ENCODE results near the gene ELMO1.

ELMO1 gene

DNA sequence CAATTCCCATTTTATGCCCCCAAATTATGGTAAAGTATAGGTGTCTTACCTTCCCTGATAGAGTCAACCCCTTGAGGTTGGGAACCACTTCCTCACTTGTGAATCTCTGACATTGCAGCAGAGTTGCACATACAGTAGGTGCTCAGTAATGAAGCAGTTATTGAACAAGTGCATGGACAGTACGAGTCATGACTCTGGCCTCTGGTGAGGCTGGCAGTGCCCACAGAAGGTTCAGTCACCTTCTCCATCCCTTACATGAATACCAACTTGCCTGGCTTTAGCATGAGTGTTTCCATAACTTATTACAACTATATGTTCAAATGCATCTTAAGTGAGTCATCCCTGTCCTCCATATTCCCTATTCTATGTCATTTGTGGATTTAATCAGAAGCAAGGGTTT is 340.0 kb downstream of the ELMO1 start:
- Histone ChIP-seq H3K27me3 (ENCODE audit: insufficient read depth, low read length) (no peaks in the 10 kb centered on the region), H3K27ac (ENCODE audit: low read depth, low read length) (no peak overlapping the region), H3K9ac (ENCODE audit: low read length) (no peak overlapping the region), H3K23ac (ENCODE audit: low read length) (no peak overlapping the region), H4K91ac (ENCODE audit: low read depth, low read length) (no peak overlapping the region), H4K8ac (ENCODE audit: low read depth, low read length) (no peak overlapping the region), H3K4ac (ENCODE audit: low read depth, low read length) (no peak overlapping the region), H3K9me3 (ENCODE audit: insufficient read depth, low read depth, low read length) (no peaks in the 10 kb centered on the region), H3K79me2 (ENCODE audit: control insufficient read depth, insufficient read depth, low read length, poor library complexity) (no peaks in the 10 kb centered on the region), H3K4me1 (ENCODE audit: control insufficient read depth in 1 of 2, insufficient read depth in 2 of 2, low read length in 2 of 2) (peaks cover 4 to 6% of the 10 kb centered on the region in 2 experiments), H2BK5ac (ENCODE audit: low read depth, low read length, poor library complexity) (no peak overlapping the region), H3K4me3 (ENCODE audit: low read depth, low read length) (no peak overlapping the region), H3K4me2 (ENCODE audit: low read length) (no peak overlapping the region), H3K18ac (ENCODE audit: low read length) (no peak overlapping the region), H3K14ac (ENCODE audit: low read length) (no peak overlapping the region), H2AK5ac (ENCODE audit: low read length) (no peak overlapping the region), H2BK12ac (ENCODE audit: low read length) (no peak overlapping the region), H2AFZ (ENCODE audit: insufficient read depth, low read length, poor library complexity) (no peak overlapping the region), H3K36me3 (ENCODE audit: control insufficient read depth in 1 of 2, insufficient read depth in 2 of 2, low read length in 2 of 2) (no peaks in the 10 kb centered on the region), H3K79me1 (ENCODE audit: low read length) (no peaks in the 10 kb centered on the region), H4K12ac (ENCODE audit: low read depth, low read length) (no peak overlapping the region), H2BK120ac (ENCODE audit: insufficient read depth, low read length, poor library complexity) (no peak overlapping the region)
- WGBS (ENCODE audit: extremely low coverage, insufficient coverage, insufficient read length) = no CpG with 5 or more reads among the region's 1 CpG
- DNase-seq = no peak

DNA sequence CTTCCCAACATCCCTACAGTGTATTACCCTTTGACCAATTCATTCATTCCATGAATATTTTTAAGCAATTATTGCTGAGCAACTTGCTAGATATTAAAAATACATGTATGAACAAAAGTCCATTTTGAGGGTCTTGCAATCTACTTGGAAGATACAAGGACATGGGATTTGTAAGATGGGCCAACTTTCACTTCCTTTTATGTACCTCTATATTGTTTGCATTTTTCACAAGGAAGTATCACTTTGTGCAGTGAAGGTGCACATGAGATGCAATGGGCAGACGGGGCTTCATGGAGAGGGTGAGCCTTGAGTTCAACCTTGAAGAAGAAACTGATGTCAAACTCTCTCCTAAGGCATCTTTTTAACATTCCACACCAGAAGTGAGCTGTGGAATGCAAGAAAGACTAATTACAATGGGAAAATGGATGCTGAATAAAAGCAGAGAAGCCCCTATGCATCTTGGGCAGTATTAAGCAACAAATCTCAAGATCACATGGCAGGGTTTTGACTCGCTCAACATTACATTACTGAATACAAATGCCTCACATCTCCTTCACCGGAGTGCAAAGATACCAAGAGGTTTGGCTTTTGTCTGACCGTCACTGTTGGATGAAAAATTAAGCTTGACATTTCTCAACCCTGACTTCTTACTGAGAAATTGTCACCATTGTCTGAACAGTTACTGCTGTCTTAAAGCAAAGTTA is 341.5 kb downstream of the ELMO1 start:
- Histone ChIP-seq H3K9ac (ENCODE audit: low read length) (no peak overlapping the region), H3K23ac (ENCODE audit: low read length) (no peak overlapping the region), H4K91ac (ENCODE audit: low read depth, low read length) (no peak overlapping the region), H2BK5ac (ENCODE audit: low read depth, low read length, poor library complexity) (no peak overlapping the region), H3K27ac (ENCODE audit: low read depth, low read length) (no peak overlapping the region), H2BK12ac (ENCODE audit: low read length) (no peak overlapping the region), H3K18ac (ENCODE audit: low read length) (no peak overlapping the region), H3K9me3 (ENCODE audit: insufficient read depth, low read depth, low read length) (no peaks in the 10 kb centered on the region), H2BK120ac (ENCODE audit: insufficient read depth, low read length, poor library complexity) (no peak overlapping the region), H2AK5ac (ENCODE audit: low read length) (no peak overlapping the region), H4K12ac (ENCODE audit: low read depth, low read length) (no peak overlapping the region), H3K4me1 (ENCODE audit: control insufficient read depth in 1 of 2, insufficient read depth in 2 of 2, low read length in 2 of 2) (peaks cover 4 to 6% of the 10 kb centered on the region in 2 experiments), H3K36me3 (ENCODE audit: control insufficient read depth in 1 of 2, insufficient read depth in 2 of 2, low read length in 2 of 2) (no peaks in the 10 kb centered on the region), H4K8ac (ENCODE audit: low read depth, low read length) (no peak overlapping the region), H3K4me3 (ENCODE audit: low read depth, low read length) (no peak overlapping the region), H3K79me1 (ENCODE audit: low read length) (no peaks in the 10 kb centered on the region), H3K27me3 (ENCODE audit: insufficient read depth, low read length) (no peaks in the 10 kb centered on the region), H3K4me2 (ENCODE audit: low read length) (no peak overlapping the region), H2AFZ (ENCODE audit: insufficient read depth, low read length, poor library complexity) (no peak overlapping the region), H3K14ac (ENCODE audit: low read length) (no peak overlapping the region), H3K4ac (ENCODE audit: low read depth, low read length) (no peak overlapping the region), H3K79me2 (ENCODE audit: control insufficient read depth, insufficient read depth, low read length, poor library complexity) (no peaks in the 10 kb centered on the region)
- WGBS (ENCODE audit: extremely low coverage, insufficient coverage, insufficient read length) = no CpG with 5 or more reads among the region's 4 CpGs
- DNase-seq = no peak

DNA sequence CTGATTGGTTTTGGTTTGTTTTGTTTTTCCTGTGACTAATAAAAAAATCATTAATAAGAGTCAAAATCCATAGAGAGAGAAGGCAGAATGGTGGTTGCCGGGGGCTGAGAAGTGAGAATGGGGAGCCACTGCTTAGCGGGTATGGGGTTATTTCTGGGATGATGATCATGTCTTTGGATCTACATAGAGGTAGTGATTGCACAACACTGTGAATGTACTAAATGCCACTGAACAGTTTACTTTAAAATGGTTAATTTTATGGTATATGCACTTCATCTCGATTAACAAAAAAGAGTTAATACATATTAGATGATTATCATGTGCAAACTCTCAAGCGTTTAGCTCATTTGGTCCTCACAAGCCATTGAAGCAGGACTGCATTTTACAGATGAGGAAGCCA is 342.9 kb downstream of the ELMO1 start:
- H3K14ac ChIP-seq (ENCODE audit: low read length) = no peak overlapping the region
- no CpG with 5 or more reads among the region's 4 CpGs for WGBS (ENCODE audit: extremely low coverage, insufficient coverage, insufficient read length)
- H3K4me1 ChIP-seq (ENCODE audit: control insufficient read depth in 1 of 2, insufficient read depth in 2 of 2, low read length in 2 of 2) = peaks cover 2 to 4% of the 10 kb centered on the region in 2 experiments
- H4K91ac ChIP-seq (ENCODE audit: low read depth, low read length) = no peak overlapping the region
- no peak overlapping the region for H4K8ac ChIP-seq (ENCODE audit: low read depth, low read length)
- DNase-seq = no peak
- H2BK5ac ChIP-seq (ENCODE audit: low read depth, low read length, poor library complexity) = no peak overlapping the region
- H2BK120ac ChIP-seq (ENCODE audit: insufficient read depth, low read length, poor library complexity) = no peak overlapping the region
- no peaks in the 10 kb centered on the region for H3K27me3 ChIP-seq (ENCODE audit: insufficient read depth, low read length)
- no peaks in the 10 kb centered on the region for H3K9me3 ChIP-seq (ENCODE audit: insufficient read depth, low read depth, low read length)
- no peak overlapping the region for H2BK12ac ChIP-seq (ENCODE audit: low read length)
- H4K12ac ChIP-seq (ENCODE audit: low read depth, low read length) = no peak overlapping the region
- H3K36me3 ChIP-seq (ENCODE audit: control insufficient read depth in 1 of 2, insufficient read depth in 2 of 2, low read length in 2 of 2) = no peaks in the 10 kb centered on the region
- H3K9ac ChIP-seq (ENCODE audit: low read length) = no peak overlapping the region
- H3K4me2 ChIP-seq (ENCODE audit: low read length) = no peak overlapping the region
- no peak overlapping the region for H3K4ac ChIP-seq (ENCODE audit: low read depth, low read length)
- no peak overlapping the region for H3K27ac ChIP-seq (ENCODE audit: low read depth, low read length)
- no peak overlapping the region for H2AK5ac ChIP-seq (ENCODE audit: low read length)
- no peak overlapping the region for H3K4me3 ChIP-seq (ENCODE audit: low read depth, low read length)
- no peaks in the 10 kb centered on the region for H3K79me2 ChIP-seq (ENCODE audit: control insufficient read depth, insufficient read depth, low read length, poor library complexity)
- H3K79me1 ChIP-seq (ENCODE audit: low read length) = no peaks in the 10 kb centered on the region
- no peak overlapping the region for H2AFZ ChIP-seq (ENCODE audit: insufficient read depth, low read length, poor library complexity)
- no peak overlapping the region for H3K23ac ChIP-seq (ENCODE audit: low read length)
- H3K18ac ChIP-seq (ENCODE audit: low read length) = no peak overlapping the region

DNA sequence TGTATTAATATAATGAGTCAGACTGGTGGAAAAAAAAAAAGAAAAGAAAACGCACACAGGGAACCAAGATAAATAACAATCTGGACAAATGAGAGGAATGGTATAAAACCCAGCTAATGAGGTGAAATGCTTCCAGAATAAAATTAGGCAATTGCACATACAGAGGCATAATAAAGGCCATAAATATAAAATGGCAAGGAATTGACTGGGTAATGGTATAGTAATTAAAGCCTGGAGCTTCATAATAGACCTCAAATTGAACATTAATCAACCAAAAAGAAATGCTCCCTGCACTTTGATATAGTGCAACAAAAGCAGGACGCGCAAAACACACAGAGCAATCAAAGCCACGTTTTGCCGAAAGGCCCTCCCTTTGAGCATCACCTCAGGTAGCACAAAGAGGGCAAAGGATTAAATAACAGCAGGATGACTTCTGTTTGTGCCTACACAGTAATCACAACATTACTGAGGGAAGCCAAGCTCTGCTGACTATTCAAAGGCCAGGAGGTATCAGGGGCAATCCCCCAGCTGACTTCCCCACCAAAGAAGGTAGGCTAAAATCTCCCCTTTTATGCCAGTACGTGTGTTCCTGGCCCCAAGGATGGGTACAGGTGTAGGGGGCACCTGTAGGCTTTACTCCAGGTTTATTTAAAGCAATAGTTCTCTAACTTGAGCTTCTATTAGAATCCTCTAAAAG is 343.7 kb downstream of the ELMO1 start:
- WGBS (ENCODE audit: extremely low coverage, insufficient coverage, insufficient read length) = no CpG with 5 or more reads among the region's 6 CpGs
- no peak overlapping the region for H2AK5ac ChIP-seq (ENCODE audit: low read length)
- H3K9ac ChIP-seq (ENCODE audit: low read length) = no peak overlapping the region
- no peak overlapping the region for H3K4me2 ChIP-seq (ENCODE audit: low read length)
- no peak overlapping the region for H3K4me3 ChIP-seq (ENCODE audit: low read depth, low read length)
- H2BK5ac ChIP-seq (ENCODE audit: low read depth, low read length, poor library complexity) = no peak overlapping the region
- H3K4ac ChIP-seq (ENCODE audit: low read depth, low read length) = no peak overlapping the region
- H3K27me3 ChIP-seq (ENCODE audit: insufficient read depth, low read length) = no peaks in the 10 kb centered on the region
- H4K8ac ChIP-seq (ENCODE audit: low read depth, low read length) = no peak overlapping the region
- H3K79me1 ChIP-seq (ENCODE audit: low read length) = no peaks in the 10 kb centered on the region
- no peaks in the 10 kb centered on the region for H3K36me3 ChIP-seq (ENCODE audit: control insufficient read depth in 1 of 2, insufficient read depth in 2 of 2, low read length in 2 of 2)
- no peak overlapping the region for H2AFZ ChIP-seq (ENCODE audit: insufficient read depth, low read length, poor library complexity)
- no peak overlapping the region for H3K18ac ChIP-seq (ENCODE audit: low read length)
- no peak for DNase-seq
- H2BK120ac ChIP-seq (ENCODE audit: insufficient read depth, low read length, poor library complexity) = no peak overlapping the region
- no peak overlapping the region for H4K12ac ChIP-seq (ENCODE audit: low read depth, low read length)
- H3K9me3 ChIP-seq (ENCODE audit: insufficient read depth, low read depth, low read length) = no peaks in the 10 kb centered on the region
- no peaks in the 10 kb centered on the region for H3K79me2 ChIP-seq (ENCODE audit: control insufficient read depth, insufficient read depth, low read length, poor library complexity)
- no peak overlapping the region for H3K23ac ChIP-seq (ENCODE audit: low read length)
- no peak overlapping the region for H3K14ac ChIP-seq (ENCODE audit: low read length)
- no peak overlapping the region for H4K91ac ChIP-seq (ENCODE audit: low read depth, low read length)
- peaks cover 2% of the 10 kb centered on the region in 2 experiments for H3K4me1 ChIP-seq (ENCODE audit: control insufficient read depth in 1 of 2, insufficient read depth in 2 of 2, low read length in 2 of 2)
- H3K27ac ChIP-seq (ENCODE audit: low read depth, low read length) = no peak overlapping the region
- no peak overlapping the region for H2BK12ac ChIP-seq (ENCODE audit: low read length)

Measured in trophoblast cell (in vitro differentiated cells and primary cell).